Fibroblast of peridontal ligament (primary cell): ENCODE data around the gene GABARAPL1.
"Not testable (repeated sequence)": the region's sequence is repeated elsewhere in the genome, so short reads cannot be mapped to it uniquely, and the experiment has no call there.

ENCODE experiments used
- DNase-seq: peaks from one replicate; pipeline ENCODE4 v3.0.0-alpha.2; 2010; ENCODE audit errors: extremely low read depth

GABARAPL1 gene

DNA sequence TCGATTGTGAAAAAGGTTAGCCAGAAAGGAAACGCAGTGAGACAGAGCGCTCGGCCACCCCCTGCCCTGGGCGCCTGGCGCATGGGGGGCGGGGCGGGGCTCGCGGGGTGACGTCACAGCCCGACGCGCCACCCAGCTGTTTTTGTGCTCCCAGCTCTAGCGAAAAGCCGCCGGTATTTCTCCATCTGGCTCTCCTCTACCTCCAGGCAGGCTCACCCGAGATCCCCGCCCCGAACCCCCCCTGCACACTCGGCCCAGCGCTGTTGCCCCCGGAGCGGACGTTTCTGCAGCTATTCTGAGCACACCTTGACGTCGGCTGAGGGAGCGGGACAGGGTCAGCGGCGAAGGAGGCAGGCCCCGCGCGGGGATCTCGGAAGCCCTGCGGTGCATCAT is at the start of gene GABARAPL1:
Gene GABARAPL1, plus strand, starts transcription at position 139 of the 393 bp plus-strand sequence. Its CDS starts 253 bp downstream, at position 392.
- DNase-seq = peak; percentile 80

DNA sequence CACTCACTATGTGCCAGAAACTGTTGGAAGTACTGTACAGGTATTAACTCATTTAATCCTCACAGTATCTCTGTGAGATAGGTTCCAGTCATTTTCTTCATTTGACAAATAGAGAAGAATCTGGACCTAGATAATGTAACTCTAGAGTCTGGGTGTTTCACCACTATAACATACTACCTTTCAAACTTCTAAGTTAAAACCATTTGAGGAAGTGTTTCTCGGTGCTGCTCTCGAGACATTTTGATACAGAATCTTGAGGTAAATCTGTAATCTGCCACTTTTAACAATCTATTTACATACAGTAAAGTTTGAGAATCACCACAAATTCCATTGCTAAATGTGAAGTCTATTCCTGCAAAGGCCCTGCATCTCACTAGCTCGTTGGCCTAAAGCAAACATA is 49.6 kb upstream of the GABARAPL1 start:
- DNase-seq = no peak

DNA sequence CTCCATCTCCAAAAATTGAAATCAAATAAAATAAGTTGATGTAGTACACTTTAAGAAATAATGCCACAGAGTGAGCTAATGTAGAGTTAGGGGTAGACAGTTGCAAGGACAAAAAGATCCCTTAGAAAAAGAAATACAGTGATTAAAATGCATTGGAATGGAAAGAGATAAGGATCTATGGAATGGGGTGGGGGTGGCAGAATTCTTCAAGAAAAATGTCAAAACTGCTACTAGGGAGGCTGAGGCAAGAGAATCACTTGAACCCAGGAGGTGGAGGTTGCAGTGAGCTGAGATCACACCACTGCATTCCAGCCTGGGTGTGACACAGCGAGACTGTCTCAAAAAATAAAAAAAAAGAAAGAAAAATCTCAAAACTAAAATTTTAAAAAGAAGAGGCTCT is 47.3 kb upstream of the GABARAPL1 start:
- DNase-seq = no peak

DNA sequence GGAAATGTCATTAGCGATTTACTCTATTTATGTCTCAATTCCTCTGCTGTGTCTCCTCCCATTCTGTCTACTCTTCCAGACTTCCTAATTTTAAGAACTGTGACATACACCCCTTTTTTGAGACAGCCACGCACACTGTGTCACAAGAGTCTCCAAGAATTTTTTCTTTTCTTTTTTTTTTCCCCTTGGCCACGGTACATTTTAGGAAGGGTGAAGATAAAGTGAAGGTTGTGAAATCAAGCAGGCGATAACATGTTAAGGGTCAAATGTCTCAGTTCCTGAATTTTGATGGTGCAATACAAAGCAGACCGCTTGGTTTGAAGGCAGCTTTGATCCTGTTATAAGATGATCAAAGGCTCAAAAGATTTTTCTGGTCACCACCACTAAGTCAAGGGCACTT is 45.1 kb upstream of the GABARAPL1 start:
- DNase-seq = no peak

DNA sequence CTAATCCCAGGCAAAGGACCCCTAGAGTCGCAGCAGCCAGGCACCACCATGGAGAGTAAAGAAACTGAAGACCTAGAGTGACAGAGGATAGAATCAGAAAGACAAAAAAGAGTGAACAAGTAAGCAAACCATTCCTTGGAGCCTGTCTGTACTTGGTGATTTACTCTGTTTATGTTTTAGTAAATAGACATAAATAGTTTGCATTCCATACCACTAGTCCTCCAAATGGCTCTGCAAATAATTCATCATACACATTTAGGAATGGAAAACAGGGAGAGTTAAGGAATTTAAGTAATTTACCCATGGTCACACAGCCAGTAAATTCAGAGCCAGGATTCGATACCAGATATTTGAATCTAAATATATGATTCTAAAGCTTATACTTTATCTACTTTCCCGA is 43.6 kb upstream of the GABARAPL1 start:
- peak; percentile 54 for DNase-seq

DNA sequence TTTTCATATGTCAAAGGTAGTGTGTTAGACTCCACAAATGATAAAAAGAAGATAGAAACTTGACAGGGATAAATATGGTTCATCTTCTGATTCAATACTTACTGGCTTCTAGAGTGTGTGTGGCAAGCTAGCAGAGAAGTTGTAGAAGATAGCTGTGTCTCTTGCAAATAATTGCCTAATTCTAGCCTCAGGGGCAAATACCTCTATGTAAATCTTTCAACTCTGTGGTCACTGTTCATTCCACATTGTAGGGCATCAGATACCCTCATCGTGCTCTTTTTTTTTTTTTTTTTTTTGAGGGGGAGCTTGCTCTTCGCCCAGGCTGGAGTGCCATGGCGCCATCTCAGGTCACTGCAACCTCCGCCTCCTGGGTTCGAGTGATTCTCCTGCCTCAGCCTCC is 42.5 kb upstream of the GABARAPL1 start:
- DNase-seq = no peak

DNA sequence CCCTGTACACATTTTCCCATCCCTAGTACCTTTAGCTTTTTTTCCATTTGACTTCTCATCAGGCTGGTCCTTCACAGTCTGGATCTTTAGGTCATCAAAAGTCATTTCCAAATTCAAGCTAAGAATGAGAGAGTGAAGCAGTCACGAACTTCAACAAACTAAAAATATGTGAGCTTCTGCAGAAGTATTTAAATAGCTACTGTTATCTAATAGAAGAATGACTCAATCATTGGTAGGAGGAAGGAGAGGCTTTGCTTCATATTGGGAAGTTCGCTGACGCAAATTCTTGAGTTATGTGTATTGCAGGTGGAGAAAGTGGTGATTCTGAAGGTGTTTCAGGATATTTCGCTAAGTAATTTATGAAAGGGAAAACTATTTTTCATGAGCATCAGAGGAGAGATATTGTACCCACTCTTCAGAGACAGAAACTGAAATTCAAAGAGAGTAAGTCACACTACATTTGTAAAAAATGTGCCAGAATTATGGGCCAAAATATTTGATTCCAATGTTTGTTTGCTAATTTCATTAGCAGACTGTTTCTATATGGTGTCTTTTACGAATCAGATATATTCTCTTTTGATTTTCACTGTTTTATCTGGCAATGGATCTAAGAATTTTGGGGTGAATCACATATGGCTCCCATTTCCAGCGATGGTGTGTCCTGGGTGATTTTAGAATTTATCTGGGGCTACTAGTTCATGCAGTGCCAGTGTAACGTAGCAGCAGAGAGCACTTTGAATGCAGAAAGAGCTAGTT is 40.5 kb upstream of the GABARAPL1 start, which contains the start of gene OLR1:
Gene OLR1, minus strand, starts transcription at position 160 of the 756 bp plus-strand sequence. Its CDS starts 55 bp downstream, at position 105.
- no peak for DNase-seq

DNA sequence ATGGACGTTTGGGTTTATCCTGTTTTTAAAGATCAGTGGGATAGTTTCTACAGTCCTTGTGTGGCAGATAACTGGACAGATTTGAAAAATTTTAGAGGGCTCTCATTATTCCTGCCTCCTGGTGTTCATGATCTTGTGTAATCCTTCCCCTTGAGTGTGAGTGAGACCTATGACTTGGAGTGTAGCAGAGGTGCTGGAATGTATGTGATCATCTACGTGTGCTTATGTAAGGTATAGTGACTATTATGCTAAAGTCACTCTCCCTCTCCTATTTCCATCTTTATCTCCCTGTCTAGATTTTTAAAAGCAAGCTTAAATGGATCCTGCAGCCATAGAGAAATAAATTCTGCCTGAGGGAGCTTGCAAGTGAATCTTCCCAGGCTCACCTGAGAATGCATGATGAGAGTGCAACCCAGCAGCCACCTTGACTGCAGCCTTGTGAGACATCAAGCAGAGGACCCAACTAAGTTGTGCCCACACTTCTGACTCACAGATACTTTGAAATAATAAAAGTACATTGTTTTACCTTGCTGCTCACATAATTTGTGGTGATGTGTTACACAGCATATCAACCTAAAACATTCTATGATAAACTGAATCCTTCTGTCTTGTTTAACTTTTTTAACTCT is 37.6 kb upstream of the GABARAPL1 start:
- no peak for DNase-seq

DNA sequence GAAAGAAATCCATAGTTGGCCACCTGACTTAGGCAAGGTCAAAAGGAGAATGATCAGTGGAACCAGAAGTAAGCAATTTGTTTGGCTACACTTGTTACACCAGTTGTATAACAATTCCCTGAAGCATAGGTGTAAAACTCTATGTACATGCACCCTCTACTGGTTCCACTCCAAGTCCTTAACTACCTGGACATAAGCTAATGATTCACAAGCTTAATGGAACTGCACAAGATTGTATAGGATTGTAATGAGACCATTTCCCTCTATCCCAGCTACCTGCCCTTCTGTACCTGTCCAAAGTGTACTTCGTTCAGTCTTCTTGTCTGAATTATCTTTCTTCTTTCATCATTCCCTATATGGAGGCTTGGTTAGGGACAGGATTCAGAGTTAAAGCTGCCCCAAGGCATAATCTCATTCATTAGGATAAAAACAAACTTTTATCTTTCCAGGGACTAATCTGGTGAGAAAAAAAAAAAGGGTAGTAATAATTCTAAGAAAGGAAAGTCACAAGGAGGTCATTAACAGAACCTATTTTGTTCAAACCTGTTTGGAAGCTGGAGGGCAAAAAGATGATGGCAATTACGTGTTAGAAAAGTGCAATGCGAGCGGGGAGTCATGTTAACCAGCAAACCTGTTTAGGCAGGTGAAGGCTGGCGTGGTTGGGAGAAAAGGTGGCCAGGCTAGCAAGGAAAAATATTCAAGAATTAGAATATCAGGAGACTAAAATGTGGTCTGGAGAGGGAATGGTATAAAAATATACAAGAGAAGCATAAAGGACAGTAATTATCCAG is 36.6 kb upstream of the GABARAPL1 start:
- DNase-seq = no peak

DNA sequence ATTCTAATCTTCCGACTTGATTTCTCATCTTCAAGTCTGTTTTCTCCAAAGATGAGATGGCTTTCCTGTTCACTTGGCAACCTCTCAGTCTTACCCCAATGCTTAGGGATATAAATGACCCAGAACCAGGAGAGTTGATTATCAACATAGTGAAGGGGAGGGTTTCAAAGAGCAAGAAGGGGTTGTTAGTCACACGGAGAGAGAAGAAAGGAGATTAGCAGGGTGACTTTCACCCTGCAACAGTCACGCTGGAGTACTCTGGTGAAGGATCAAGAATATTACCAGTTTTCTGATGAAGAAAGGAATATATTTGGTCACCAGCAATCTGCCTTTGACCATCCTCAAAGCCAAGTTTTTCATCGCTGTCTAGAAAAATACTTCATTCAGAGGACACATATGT is 33.9 kb upstream of the GABARAPL1 start, which contains the start of gene TMEM52B:
Gene TMEM52B, plus strand, starts transcription at position 212 of the 400 bp plus-strand sequence. CDS start 543 bp downstream, outside the sequence.
- DNase-seq = no peak

DNA sequence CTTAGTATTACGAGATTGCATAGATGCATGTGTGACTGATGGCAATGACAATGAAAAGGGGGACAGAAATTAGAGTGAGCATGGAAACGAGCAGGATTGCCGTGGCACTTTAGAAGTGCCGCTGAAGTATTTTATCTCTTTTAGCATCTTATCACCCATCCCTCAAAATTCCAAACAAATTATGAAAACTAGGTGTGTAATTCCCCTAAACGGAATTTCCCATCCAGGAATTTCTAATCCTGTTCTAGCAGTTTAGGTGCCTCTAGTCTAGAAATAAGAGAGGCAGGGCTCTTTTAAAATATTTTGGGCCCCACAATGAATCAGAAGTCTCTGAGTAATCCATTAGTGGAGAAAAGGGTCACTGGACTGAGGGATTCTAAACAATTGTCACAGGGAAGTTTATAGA is 32.9 kb upstream of the GABARAPL1 start:
- DNase-seq = no peak

DNA sequence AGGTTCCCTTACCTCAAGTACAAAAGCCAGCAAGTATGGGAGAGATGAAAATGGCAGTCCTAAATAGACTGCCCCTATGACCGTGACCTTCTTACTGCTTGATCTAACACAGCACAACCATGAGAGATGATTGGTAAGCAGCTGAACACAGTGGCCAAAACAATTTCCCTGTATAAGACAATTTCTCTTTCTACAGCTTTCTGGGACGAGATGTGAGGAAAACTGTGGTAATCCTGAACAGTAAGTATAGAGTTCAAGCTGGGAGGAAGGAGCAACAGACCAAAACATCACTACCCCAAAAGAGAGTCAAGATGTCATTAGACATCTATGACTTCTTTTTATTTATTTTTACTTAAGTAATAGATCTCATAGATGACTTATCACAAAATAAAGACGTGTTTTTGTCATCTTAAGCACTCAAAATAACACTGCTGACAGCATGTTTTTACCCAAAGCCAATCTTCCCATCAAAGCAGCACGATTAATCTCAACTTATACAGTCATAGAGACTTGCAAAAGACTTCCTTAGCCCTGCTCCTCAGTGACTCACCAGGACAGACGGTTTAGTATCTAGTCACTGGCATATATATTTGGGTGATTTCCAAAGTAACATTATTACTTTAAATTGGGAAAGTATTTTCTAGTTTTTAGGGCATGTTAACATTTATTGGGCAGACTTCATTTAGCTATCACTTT is 30.2 kb upstream of the GABARAPL1 start:
- peak; percentile 64 for DNase-seq

DNA sequence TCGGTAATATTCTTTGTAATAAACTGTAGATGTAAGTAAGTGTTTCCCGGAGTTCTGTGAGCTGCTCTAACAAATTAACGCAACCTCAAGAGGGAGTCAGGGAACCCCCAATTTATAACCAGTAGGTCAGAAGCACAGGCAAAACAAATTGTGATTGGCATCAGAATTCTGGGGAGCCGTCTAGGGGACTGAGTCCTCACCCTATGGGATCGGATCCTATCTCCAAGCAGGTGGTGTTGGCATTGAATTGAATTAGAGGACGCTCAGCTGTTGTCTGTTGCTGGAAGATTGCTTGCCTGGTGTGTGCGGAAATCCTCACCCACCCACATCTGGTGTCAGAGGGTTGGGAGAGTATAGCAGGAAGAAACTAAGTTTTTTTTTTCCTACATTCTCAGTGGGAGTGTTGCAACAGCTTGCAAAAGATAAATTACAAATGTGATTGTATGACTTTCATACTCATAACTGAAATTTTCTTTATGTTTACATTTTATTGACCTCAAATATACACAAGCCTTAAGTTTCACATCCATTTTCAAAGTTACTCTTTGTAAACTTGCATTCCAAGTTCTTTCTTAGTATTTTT is 28.3 kb upstream of the GABARAPL1 start:
- peak; percentile 94 for DNase-seq

DNA sequence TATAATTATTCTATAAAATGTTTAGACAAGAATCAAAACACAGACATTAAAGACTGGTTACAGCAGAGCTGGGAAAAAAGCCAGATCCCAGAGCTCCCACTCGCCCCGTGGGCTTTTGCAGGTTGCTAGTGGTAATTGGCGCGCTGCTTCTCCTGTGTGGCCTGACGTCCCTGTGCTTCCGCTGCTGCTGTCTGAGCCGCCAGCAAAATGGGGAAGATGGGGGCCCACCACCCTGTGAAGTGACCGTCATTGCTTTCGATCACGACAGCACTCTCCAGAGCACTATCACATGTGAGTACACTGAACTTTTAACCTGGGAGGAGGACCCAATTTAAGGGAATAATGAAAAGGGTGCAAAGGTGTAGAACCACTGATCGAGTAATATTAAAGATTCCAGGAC is 26.4 kb upstream of the GABARAPL1 start:
- DNase-seq = no peak

DNA sequence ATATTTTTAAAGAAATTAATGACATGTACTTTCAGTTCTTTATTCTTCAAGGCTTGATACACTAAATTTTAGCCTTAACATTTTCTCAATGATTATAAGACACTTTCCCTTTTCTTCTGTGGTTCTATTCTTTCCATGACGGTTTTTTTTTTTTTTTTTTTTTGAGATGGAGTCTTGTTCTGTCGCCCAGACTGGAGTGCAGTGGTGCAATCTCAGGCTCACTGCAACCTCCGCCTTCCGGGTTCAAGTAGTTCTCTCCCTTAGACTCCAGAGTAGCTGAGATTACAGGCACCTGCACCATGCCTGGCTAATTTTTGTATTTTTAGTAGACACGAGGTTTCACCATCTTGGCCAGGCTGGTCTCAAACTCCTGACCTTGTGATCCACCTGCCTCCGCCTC is 25.7 kb upstream of the GABARAPL1 start:
- DNase-seq = not testable (repeated sequence)

DNA sequence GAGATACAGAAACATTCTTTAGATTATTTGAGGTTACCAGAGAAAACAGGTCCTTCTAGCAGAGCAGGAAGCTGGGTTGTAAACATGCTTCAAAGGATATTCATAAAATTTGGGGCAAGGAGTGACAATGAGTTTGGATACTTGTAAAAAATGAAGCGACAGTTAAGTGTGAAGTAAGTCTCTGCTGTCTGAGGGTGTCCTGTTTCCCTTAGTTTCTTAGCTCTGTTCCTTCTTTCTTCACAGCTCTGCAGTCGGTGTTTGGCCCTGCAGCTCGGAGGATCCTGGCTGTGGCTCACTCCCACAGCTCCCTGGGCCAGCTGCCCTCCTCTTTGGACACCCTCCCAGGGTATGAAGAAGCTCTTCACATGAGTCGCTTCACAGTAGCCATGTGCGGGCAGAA is 23.0 kb upstream of the GABARAPL1 start:
- peak; percentile 25 for DNase-seq

DNA sequence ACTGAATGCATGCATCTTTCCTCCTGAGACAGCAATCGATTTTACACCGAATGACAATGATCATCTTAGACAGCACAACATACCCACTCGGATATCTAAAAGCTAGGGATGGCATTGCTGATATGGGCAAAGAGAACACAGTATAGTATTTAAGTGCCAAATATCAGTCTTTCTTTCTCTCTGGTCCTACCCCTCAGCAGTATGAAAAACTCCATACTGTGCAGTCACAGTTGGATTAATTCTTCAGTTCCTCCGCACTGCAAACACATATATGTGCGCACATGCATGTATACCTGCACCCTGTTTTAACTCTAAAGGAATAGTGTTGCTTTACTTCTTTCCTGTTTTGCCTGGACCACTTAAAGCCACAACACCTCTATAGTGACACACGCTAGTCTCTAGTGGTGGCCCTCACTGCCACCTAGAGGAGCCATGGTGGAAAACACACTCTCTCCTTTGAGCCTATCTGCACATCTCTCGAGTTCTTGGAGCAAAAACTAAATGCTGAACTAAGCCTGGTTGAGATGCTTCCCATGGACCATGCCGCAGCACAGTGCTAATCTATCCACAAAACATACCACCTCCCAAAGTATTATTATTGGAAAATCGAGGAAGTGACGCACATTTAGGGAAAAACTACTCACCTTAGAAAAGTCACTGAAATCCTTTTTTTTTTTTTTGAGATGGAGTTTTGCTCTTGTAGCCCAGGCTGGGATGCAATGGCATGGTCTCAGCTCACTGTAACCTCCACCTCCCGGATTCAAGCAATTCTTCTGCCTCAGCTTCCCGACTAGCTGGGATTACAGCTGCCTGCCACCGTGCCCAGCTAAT is 21.9 kb upstream of the GABARAPL1 start:
- peak; percentile 74 for DNase-seq

DNA sequence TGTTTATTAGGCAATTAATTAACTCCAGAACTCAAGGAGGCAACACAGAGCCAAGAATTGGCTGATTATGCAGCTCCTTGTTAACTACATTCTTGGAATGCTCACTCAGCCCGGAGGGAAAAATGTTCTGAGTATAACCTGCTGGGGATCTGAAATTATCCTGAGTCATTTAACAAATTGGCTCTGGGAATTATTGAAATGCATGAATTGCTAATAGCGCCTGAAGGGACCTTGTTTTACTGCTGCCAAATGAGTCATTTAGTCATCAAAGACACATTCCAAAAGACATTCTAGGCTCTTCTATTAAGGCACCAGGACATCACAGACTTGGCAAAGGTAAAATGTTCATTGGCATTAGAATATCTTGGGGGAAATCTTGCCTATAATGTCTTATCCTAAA is 20.8 kb upstream of the GABARAPL1 start:
- DNase-seq = peak; percentile 31

DNA sequence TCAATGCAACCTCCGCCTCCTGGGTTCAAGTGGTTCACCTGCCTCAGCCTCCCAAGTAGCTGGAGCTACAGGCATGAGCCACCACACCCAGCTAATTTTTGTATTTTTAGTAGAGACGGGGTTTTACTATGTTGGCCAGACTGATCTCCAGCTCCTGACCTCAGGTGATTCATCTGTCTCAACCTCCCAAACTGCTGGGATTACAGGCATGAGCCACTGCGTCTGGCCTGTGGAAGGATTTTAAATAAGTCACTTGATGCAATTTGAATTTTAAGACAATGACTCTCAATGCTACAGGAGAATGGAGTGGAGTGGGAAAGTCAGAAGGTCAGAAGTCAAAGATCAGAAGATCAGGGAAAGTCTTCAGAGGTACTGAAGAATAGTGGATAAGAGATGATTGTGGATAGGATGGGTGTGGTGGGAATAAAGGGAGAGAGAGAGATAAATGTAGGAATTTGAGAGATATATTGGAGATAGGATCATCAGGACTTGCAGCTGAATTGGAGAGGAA is 18.5 kb upstream of the GABARAPL1 start:
- DNase-seq = no peak

DNA sequence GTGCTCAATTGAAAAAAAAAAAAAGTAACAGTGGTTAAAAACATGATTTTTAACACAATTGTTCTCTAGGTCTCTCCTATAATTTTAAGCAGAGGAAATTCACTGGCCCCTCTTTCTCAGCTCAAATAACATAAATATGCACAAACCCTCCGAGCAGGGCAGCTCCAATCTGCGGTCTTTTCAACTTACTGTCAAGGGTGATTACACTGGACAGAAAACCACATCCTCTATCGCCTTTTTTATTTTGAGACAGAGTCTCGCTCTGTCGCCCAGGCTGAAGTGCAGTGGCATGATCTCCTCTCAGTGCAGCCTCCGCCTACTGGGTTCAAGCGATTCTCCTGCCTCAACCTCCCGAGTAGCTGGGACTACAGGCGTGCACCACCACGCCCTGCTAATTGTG is 16.5 kb upstream of the GABARAPL1 start:
- no peak for DNase-seq
